ENCODE data around the gene SCML1.

- TF ChIP-seq POLR2AphosphoS5 (IDR thresholded peaks at IDR 0.05; ENCODE audit: low read depth) (no peak), GABPA (IDR thresholded peaks at IDR 0.05; ENCODE audit: low read depth) (no peak), CTCF (IDR thresholded peaks at IDR 0.05; ENCODE audit: insufficient read depth, low read length) (no peak)
Observed at GRCh38 chrX:17736478-17736855, 826 bp upstream of the SCML1 start.

Data from HL-60 (cell line).